ENCODE results near the gene EYS. TPM values are rescaled to one million over a fixed set of nuclear protein-coding genes. Genes with fewer than 3 reads are reported as not detected.

EYS gene
- total RNA-seq, 1 donor from 2014 or later, result not detected

DNA sequence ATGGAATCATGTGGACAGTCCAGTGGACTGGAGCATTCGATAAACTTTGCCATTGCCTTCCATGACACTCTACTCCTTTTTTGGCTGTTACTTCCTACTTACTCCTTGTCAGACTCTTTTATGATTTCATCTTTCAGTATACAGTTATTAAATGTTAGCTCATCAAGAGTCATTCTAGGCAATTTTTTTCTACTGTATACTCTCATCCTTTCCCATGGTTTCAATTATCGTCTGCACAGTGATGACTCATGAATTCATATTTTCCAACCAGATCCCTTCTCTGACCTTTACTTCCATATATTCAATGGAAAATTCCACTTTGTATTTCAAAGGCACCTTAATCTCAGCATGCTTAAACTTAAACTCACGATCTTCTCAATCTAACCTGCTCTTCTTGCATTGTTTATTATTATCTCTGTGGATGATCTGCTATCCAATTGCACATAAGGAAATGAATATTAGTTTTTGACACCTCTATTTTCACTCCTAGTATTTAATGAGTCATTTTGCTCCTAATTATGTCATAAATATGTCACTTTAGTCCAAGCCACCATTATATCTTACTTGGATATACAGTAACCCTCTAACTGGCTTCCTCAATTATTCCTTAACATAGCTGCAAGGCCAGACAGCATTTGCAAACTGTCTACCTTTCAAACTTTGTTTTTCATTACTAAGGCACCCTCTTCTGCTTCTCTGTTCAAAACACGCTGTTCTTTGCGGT lies 1643.9 kb downstream of the EYS start:
- H3K4me1 Mint-ChIP-seq (ENCODE audit: unreplicated experiment), result peaks cover 9% of the 10 kb centered on the region
- H3K9me3 Mint-ChIP-seq (ENCODE audit: unreplicated experiment), result peaks cover 6% of the 10 kb centered on the region
- DNase-seq (ENCODE audit: extremely low spot score, unreplicated experiment), result no peak
- no peak overlapping the region for H3K4me3 Mint-ChIP-seq (ENCODE audit: unreplicated experiment)
- no peaks in the 10 kb centered on the region for H3K36me3 Mint-ChIP-seq (ENCODE audit: unreplicated experiment)
- TF ChIP-seq, protein P1, sequence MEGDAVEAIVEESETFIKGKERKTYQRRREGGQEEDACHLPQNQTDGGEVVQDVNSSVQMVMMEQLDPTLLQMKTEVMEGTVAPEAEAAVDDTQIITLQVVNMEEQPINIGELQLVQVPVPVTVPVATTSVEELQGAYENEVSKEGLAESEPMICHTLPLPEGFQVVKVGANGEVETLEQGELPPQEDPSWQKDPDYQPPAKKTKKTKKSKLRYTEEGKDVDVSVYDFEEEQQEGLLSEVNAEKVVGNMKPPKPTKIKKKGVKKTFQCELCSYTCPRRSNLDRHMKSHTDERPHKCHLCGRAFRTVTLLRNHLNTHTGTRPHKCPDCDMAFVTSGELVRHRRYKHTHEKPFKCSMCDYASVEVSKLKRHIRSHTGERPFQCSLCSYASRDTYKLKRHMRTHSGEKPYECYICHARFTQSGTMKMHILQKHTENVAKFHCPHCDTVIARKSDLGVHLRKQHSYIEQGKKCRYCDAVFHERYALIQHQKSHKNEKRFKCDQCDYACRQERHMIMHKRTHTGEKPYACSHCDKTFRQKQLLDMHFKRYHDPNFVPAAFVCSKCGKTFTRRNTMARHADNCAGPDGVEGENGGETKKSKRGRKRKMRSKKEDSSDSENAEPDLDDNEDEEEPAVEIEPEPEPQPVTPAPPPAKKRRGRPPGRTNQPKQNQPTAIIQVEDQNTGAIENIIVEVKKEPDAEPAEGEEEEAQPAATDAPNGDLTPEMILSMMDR (IDR thresholded peaks at IDR 0.05), result no peak
- no peak overlapping the region for H3K27ac Mint-ChIP-seq (ENCODE audit: unreplicated experiment)
- H3K27me3 Mint-ChIP-seq (ENCODE audit: unreplicated experiment), result peaks cover 5% of the 10 kb centered on the region

DNA sequence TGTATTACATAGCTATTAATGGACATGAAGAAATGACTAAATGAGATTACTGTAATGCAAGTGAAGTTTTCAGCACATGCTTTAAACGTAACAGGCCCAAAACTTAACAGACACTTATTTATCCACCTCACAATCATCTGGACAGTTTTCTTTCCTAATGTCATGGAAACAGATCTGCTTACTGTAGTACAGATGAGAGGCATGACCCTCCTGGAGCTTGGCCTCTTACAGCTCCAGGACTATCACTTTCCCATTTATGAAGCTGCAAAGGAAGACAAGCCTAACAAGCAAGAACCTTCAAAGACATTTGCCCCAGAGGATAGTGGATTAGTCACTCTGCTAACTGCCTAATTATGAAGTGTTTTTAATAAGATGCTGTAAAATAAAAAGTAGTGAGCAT lies 1652.2 kb downstream of the EYS start:
- H3K4me1 Mint-ChIP-seq (ENCODE audit: unreplicated experiment), result peaks cover 7% of the 10 kb centered on the region
- H3K27ac Mint-ChIP-seq (ENCODE audit: unreplicated experiment), result no peak overlapping the region
- no peak overlapping the region for H3K4me3 Mint-ChIP-seq (ENCODE audit: unreplicated experiment)
- no peak for DNase-seq (ENCODE audit: extremely low spot score, unreplicated experiment)
- H3K36me3 Mint-ChIP-seq (ENCODE audit: unreplicated experiment), result no peaks in the 10 kb centered on the region
- TF ChIP-seq, protein P1 (IDR thresholded peaks at IDR 0.05), result no peak
- no peaks in the 10 kb centered on the region for H3K27me3 Mint-ChIP-seq (ENCODE audit: unreplicated experiment)
- H3K9me3 Mint-ChIP-seq (ENCODE audit: unreplicated experiment), result no peaks in the 10 kb centered on the region

DNA sequence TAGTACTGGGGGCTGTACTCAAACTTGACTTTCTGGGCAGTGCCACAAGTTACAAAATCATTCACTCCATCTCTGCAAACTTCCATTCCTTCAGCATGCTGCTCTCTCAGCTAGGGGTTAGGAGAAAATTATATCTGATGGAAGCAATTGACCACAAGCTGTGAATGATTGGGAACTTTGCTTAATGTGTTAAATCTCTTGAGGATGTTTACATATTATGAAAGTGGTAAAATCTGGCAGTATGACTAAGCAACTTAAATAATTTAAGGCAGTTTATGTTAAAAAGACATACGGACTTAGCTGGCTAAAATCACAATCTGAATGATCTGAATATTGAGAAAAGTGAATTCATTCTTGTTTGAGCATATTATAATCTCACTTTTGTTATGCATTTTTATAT lies 1656.4 kb downstream of the EYS start:
- H3K27ac Mint-ChIP-seq (ENCODE audit: unreplicated experiment), result no peak overlapping the region
- no peak overlapping the region for H3K4me3 Mint-ChIP-seq (ENCODE audit: unreplicated experiment)
- no peaks in the 10 kb centered on the region for H3K27me3 Mint-ChIP-seq (ENCODE audit: unreplicated experiment)
- H3K4me1 Mint-ChIP-seq (ENCODE audit: unreplicated experiment), result peaks cover 7% of the 10 kb centered on the region
- no peaks in the 10 kb centered on the region for H3K9me3 Mint-ChIP-seq (ENCODE audit: unreplicated experiment)
- DNase-seq (ENCODE audit: extremely low spot score, unreplicated experiment), result no peak
- no peaks in the 10 kb centered on the region for H3K36me3 Mint-ChIP-seq (ENCODE audit: unreplicated experiment)
- TF ChIP-seq, protein P1 (IDR thresholded peaks at IDR 0.05), result no peak

DNA sequence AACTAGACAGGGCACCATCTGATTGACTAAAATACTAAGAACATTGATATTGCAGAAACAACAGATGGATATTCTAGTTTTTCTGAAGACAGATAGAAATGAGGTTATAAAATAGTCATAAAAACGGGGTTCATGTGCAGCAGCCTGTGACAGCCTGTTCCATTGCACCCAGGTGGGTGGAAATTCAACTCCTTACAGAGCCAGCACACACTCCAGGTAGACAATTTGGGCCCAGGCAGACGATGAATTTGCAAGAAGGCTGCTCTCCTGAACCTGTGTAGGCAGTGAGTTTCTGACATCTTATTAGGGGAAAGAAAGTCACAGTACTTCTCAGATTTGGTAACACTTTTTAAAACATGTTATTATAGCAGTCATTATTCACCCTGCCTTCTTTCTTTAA lies 1657.3 kb downstream of the EYS start:
- no peak for DNase-seq (ENCODE audit: extremely low spot score, unreplicated experiment)
- H3K4me3 Mint-ChIP-seq (ENCODE audit: unreplicated experiment), result no peak overlapping the region
- H3K27me3 Mint-ChIP-seq (ENCODE audit: unreplicated experiment), result no peaks in the 10 kb centered on the region
- no peaks in the 10 kb centered on the region for H3K36me3 Mint-ChIP-seq (ENCODE audit: unreplicated experiment)
- no peak overlapping the region for H3K27ac Mint-ChIP-seq (ENCODE audit: unreplicated experiment)
- no peaks in the 10 kb centered on the region for H3K9me3 Mint-ChIP-seq (ENCODE audit: unreplicated experiment)
- peaks cover 7% of the 10 kb centered on the region for H3K4me1 Mint-ChIP-seq (ENCODE audit: unreplicated experiment)
- TF ChIP-seq, protein P1 (IDR thresholded peaks at IDR 0.05), result no peak

DNA sequence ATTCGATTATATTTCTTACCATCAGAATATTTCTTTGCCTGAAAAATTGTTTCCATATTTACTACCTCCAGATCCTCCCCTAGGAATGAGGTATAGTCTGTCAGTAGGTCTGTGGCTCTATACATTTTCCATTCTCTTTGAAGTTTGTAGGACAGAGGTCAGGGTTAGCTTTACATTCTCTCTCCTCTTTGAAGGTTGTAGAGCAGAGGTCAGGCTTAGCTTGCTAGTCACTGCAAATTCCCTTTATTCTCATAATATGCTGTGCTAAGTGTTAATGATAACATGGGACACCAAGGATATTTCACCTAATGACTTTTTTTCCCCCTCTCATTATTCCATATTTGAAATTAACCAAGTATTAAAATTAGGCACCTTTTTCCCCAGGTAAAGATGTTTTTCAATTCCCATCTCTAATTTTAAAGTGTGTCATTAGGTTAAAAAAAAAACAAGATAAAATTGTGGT lies 1660.2 kb downstream of the EYS start:
- no peaks in the 10 kb centered on the region for H3K9me3 Mint-ChIP-seq (ENCODE audit: unreplicated experiment)
- H3K36me3 Mint-ChIP-seq (ENCODE audit: unreplicated experiment), result no peaks in the 10 kb centered on the region
- no peak for DNase-seq (ENCODE audit: extremely low spot score, unreplicated experiment)
- TF ChIP-seq, protein P1 (IDR thresholded peaks at IDR 0.05), result no peak
- H3K27ac Mint-ChIP-seq (ENCODE audit: unreplicated experiment), result no peak overlapping the region
- no peak overlapping the region for H3K4me3 Mint-ChIP-seq (ENCODE audit: unreplicated experiment)
- peaks cover 7% of the 10 kb centered on the region for H3K4me1 Mint-ChIP-seq (ENCODE audit: unreplicated experiment)
- peaks cover 6% of the 10 kb centered on the region for H3K27me3 Mint-ChIP-seq (ENCODE audit: unreplicated experiment)
